Activated CD8-positive, alpha-beta memory T cell treated with anti-CD3 and anti-CD28 coated beads for 1 hour (primary cell): ENCODE data around the gene NGF.

Source experiments
- DNase-seq, 2 donors: peaks; one replicate each; pipeline ENCODE4 v3.0.0-alpha.2; 2020; ENCODE audit warnings: low read depth in 1 of 2; ENCODE audit errors: extremely low read depth in 1 of 2

Gene NGF

GRCh38 chr1:115240297-115240696 lies 97.8 kb downstream of the NGF start:
- no peak for DNase-seq

- no peak for DNase-seq
These were observed 98.6 kb downstream of the NGF start for GRCh38 chr1:115239426-115239825.

- no peak for DNase-seq
These were observed 99.0 kb downstream of the NGF start for GRCh38 chr1:115239148-115239422.

- no peak for DNase-seq
These were observed 99.5 kb downstream of the NGF start for GRCh38 chr1:115238336-115239147.

GRCh38 chr1:115237507-115237906 lies 100.5 kb downstream of the NGF start:
- no peak for DNase-seq

GRCh38 chr1:115237023-115237422 lies 101.0 kb downstream of the NGF start:
- no peak for DNase-seq
